ENCODE results near the gene KLHL29.

Gene KLHL29

GRCh38 chr2:23645230-23645808, 260.3 kb downstream of the KLHL29 start:
- DNase-seq = no peak

GRCh38 chr2:23647563-23647962, 262.6 kb downstream of the KLHL29 start:
- DNase-seq = no peak

- DNase-seq = no peak
Measured at GRCh38 chr2:23649303-23649702, 264.3 kb downstream of the KLHL29 start.

- DNase-seq = no peak
Measured at GRCh38 chr2:23649819-23650218, 264.8 kb downstream of the KLHL29 start.

- DNase-seq = no peak
Measured at GRCh38 chr2:23651187-23652080, 266.5 kb downstream of the KLHL29 start.

- DNase-seq = no peak
Measured at GRCh38 chr2:23653326-23653725, 268.3 kb downstream of the KLHL29 start.

- no peak for DNase-seq
Measured at GRCh38 chr2:23654756-23655155, 269.8 kb downstream of the KLHL29 start.

GRCh38 chr2:23655934-23656596, 271.1 kb downstream of the KLHL29 start:
- no peak for DNase-seq

- no peak for DNase-seq
Measured at GRCh38 chr2:23656597-23656973, 271.6 kb downstream of the KLHL29 start.

GRCh38 chr2:23657371-23657770, 272.4 kb downstream of the KLHL29 start:
- DNase-seq = no peak

- DNase-seq = no peak
Measured at GRCh38 chr2:23657934-23658333, 273.0 kb downstream of the KLHL29 start.

- DNase-seq = peak; percentile 19
Measured at GRCh38 chr2:23658466-23658942, 273.5 kb downstream of the KLHL29 start.

- DNase-seq = no peak
Measured at GRCh38 chr2:23659328-23659727, 274.3 kb downstream of the KLHL29 start.

- no peak for DNase-seq
Measured at GRCh38 chr2:23659773-23660172, 274.8 kb downstream of the KLHL29 start.

GRCh38 chr2:23660237-23660636, 275.3 kb downstream of the KLHL29 start:
- no peak for DNase-seq

- no peak for DNase-seq
Measured at GRCh38 chr2:23661276-23662050, 276.5 kb downstream of the KLHL29 start.

- DNase-seq = no peak
Measured at GRCh38 chr2:23662466-23662865, 277.5 kb downstream of the KLHL29 start.

GRCh38 chr2:23662941-23663920, 278.3 kb downstream of the KLHL29 start:
- DNase-seq = no peak

- no peak for DNase-seq
Measured at GRCh38 chr2:23664066-23664788, 279.2 kb downstream of the KLHL29 start.

GRCh38 chr2:23666241-23666979, 281.4 kb downstream of the KLHL29 start:
- no peak for DNase-seq
